NCI-H82 (cell line): ENCODE data around the gene CAMK1D.

Source experiments
- DNase-seq: peaks from one replicate; lab custom pipeline; 2025; lab: John Stamatoyannopoulos, UW

The CAMK1D gene

GRCh38 chr10:12828736-12829135 lies 479.4 kb downstream of the CAMK1D start:
- DNase-seq, result no peak

GRCh38 chr10:12829831-12830390 lies 480.6 kb downstream of the CAMK1D start:
- no peak for DNase-seq

- no peak for DNase-seq
Measured at GRCh38 chr10:12832096-12832495, 482.7 kb downstream of the CAMK1D start.

GRCh38 chr10:12833451-12833850 lies 484.1 kb downstream of the CAMK1D start:
- no peak for DNase-seq

- no peak for DNase-seq
Measured at GRCh38 chr10:12834116-12834665, 484.8 kb downstream of the CAMK1D start.

- no peak for DNase-seq
Measured at GRCh38 chr10:12834721-12835120, 485.4 kb downstream of the CAMK1D start.

- no peak for DNase-seq
Measured at GRCh38 chr10:12835709-12836108, 486.4 kb downstream of the CAMK1D start.

GRCh38 chr10:12838366-12838765 lies 489.0 kb downstream of the CAMK1D start:
- DNase-seq, result no peak

- DNase-seq, result no peak
Measured at GRCh38 chr10:12838995-12839927, 489.9 kb downstream of the CAMK1D start.

- DNase-seq, result no peak
Measured at GRCh38 chr10:12839941-12840611, 490.7 kb downstream of the CAMK1D start.

GRCh38 chr10:12841426-12841825 lies 492.1 kb downstream of the CAMK1D start:
- no peak for DNase-seq

GRCh38 chr10:12841826-12842225 lies 492.5 kb downstream of the CAMK1D start:
- no peak for DNase-seq

- DNase-seq, result no peak
Measured at GRCh38 chr10:12842310-12842709, 493.0 kb downstream of the CAMK1D start.

GRCh38 chr10:12843296-12843945 lies 494.1 kb downstream of the CAMK1D start:
- DNase-seq, result no peak

GRCh38 chr10:12844811-12845483 lies 495.6 kb downstream of the CAMK1D start:
- DNase-seq, result no peak

- DNase-seq, result peak; percentile 28
Measured at GRCh38 chr10:12846718-12847117, 497.4 kb downstream of the CAMK1D start.

- peak; percentile 34 for DNase-seq
Measured at GRCh38 chr10:12847361-12847975, 498.1 kb downstream of the CAMK1D start.

- no peak for DNase-seq
Measured at GRCh38 chr10:12848439-12849173, 499.3 kb downstream of the CAMK1D start.

- DNase-seq, result no peak
Measured at GRCh38 chr10:12849319-12850181, 500.2 kb downstream of the CAMK1D start.
